SH-SY5Y (cell line): ENCODE data around the gene MEIS1.
A peak's percentile ranks its signal among the peaks of the same experiment; 100 is the strongest.

Experiments
- GATA2 ChIP-seq: IDR thresholded peaks from 2 replicates; pipeline ENCODE4 v1.6.1; 2011; ENCODE audit warnings: mild to moderate bottlenecking, low read depth, low read length
- GATA3 ChIP-seq: IDR thresholded peaks from 2 replicates; pipeline ENCODE4 v1.6.1; 2011; ENCODE audit warnings: low read depth, mild to moderate bottlenecking, low read length, moderate library complexity

The MEIS1 gene

DNA sequence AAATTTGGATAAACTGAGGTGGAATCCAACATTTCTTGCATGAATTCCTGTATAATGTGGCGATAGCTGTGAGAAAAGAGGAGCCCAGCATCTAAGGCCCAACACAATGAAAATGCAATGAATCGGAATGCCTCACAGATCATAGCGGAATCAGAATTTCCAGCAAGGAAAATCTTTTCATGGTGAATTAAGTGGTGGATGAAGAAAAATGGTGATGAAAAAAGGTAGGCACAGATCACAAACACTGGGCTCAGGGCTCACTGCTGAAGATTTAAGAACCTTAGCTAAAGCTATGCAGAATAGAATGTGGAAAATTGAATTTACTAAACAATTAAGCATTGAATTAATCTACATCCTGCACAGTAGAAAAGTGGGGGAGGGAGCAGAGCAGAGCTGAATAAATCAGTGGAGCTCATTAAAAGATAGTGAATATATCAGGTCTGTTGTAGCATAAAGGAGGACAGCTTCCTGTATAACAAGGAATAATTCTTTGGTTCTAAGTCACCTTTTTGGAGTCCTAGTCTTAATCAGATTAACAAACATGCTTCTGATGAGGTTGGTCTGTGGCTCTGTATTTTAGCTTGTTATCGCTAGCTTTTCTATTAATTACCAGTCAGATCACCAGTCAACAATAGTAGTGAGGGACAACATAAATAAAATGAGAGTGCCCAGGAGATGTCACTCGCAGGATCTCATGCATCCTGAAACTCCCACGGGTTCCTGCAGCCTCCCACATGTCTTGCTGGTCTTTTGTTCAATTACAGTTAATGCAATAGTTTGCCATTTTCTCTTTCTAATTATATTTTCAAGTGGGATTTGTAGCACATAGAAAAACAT is 27.0 kb downstream of the MEIS1 start:
- TF ChIP-seq GATA2 = no peak
- no peak for TF ChIP-seq GATA3

DNA sequence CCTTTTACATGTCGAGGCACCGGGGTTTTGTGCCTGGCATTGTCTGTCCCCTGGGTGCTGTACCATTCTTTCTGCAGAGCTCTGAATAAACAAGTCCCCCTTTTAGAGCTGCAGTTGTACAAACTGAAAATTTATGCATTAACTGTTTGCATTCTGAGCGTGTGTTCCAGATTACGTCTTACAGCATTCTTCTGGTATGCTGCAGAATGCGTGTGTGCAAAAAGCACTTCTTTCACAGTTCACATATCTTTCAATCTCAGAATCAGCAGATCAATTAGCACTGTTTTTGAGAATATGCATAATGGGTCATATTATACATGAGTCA is 27.5 kb downstream of the MEIS1 start:
- TF ChIP-seq GATA2 = no peak
- no peak for TF ChIP-seq GATA3

DNA sequence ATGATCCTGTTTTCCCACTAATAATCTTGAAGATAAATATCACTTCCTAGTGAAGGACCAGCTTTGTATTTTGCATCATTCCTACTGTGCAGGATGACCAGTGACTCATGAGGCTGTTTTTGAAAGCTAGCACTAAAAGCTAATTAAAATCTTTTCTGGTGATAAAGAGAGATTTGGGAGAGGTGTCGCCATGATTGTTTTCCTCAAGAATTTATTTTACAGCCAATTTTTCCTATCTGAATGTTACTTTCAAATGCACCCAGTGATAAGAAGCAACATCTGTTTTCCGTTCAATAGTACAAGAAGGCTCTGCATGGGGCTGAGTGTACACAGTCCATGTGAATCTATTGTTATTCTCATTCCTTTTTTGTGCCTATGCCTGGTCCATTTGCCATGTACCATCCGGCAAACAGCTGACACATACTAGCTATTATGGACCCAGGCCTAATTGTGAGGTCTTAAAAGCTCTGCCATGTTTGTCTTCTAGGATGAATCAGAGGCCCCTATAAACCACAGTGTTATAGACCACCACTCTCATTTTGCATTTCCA is 28.4 kb downstream of the MEIS1 start:
- TF ChIP-seq GATA3 = no peak
- TF ChIP-seq GATA2 = peak; percentile 24; the same call in 1 of the 2 replicates

DNA sequence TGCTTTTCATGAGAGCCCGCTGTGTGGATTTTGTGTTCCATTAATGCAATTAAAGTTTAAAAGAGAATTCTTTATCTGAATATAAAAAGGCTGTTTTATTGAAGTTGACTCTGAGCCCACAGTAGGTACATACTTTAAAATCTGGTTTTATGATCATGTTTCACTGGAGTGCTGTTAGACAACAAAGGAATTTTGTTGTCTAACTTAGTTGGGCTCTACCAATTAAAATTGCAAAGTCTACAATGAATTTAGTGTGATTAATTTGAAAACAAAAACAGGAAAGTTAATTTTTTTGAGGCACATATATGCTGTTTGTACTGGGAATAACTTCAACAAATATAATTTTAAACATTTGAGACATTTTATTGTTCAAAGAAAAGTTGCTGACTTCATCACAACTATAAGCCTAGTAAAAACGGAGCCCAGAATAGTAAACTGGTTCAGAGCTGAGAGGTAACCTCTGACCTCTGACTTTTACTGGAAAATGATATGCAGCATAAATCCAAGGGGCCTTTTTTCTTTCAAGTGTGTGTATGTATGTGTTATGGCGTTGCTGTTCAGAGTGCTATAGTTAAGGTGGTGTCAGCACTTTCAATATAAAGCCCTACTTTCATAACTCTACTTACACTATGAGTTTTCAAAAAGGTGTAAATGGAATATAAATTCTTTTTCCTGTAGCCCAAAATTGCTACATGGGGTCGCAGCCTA is 30.2 kb downstream of the MEIS1 start:
- TF ChIP-seq GATA2 (no peak), GATA3 (no peak)

DNA sequence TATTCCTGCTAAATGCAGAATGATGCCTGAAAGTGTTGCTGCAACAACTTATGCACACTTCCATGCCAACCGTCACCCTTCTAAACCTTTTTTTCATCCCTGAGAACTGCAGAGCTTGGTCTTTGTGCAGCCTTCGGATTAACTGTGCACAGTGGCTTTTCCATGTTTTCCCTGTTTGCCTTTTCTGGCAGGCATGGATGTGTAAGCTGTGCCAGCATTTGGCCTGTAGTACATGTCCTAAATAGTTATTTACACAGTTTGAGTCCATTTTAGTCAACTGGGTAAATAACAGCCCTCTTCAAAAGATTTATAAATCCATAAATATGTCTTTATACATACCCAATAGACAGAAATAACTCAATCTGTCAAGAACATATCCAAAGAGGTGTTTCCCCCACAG is 31.5 kb downstream of the MEIS1 start:
- TF ChIP-seq GATA2 = no peak
- TF ChIP-seq GATA3 = no peak

DNA sequence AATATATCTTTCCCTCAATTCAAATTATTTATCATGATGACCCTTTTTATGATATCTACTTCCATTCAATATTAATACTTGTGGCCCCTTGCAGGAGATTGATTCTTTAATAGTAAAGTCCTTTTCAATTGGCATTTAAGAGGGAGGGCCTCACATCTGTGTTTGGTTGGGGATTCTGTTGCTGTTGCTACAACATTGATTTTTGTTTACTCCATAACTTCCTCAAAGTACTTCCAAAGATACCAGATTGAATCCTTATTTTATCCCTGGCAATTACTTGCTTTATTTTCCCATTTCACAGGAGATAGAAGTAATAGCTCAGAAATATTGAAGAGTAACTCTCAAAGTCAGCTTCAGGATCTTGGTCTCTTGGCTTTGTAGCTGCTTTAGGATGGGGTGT is 32.8 kb downstream of the MEIS1 start:
- no peak for TF ChIP-seq GATA3
- TF ChIP-seq GATA2 = no peak

DNA sequence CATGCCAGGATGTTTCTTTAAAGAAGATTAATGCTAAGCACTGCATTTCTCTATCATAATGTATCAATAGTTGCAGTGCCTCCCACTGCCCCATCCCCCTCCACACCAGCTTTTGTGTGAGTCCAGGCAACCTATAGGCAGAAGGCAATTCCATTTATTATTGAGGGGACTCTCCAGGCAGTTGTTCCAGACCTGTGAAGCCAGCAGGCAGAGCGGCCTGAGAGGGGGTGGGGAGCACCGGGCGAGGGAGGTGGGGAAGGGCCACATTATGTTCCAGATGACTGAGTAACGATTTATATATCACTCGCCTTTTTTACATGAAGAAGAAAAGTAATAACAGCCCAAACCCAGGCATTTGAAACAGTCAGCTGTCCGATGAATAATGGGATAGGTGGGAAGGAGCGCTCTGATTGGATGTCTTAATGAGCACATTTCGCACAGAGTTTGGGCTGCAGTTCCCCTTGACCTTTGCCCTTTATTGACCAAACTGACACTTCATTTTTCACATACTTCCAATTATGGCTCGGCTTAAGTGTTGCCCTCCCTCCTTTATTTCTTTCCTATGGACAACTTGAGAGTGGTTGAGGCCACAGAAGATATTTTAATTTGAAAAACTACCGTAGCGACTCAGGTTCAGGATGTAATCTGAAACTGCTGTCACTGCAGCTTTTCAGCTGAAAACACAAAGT is 34.4 kb downstream of the MEIS1 start:
- no peak for TF ChIP-seq GATA3
- TF ChIP-seq GATA2 = no peak

DNA sequence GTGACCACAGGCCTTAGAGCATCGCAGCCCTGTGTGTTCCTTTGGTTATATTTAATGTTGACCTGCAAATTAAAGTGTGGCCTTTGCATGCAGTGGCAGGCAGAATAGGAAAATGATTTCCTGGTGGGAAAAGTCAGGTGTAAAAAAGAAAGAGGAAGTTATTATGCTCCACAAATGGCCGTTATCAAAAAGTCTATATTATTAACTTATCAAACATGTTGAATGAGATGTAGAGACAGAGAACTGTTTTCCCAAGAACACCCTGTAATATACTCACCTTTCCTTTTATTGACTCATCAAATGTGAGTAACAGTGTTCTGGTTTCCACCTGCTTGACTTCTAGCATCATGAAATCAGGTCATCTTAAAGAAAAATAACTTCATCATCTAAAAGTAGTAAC is 35.3 kb downstream of the MEIS1 start:
- no peak for TF ChIP-seq GATA3
- no peak for TF ChIP-seq GATA2

DNA sequence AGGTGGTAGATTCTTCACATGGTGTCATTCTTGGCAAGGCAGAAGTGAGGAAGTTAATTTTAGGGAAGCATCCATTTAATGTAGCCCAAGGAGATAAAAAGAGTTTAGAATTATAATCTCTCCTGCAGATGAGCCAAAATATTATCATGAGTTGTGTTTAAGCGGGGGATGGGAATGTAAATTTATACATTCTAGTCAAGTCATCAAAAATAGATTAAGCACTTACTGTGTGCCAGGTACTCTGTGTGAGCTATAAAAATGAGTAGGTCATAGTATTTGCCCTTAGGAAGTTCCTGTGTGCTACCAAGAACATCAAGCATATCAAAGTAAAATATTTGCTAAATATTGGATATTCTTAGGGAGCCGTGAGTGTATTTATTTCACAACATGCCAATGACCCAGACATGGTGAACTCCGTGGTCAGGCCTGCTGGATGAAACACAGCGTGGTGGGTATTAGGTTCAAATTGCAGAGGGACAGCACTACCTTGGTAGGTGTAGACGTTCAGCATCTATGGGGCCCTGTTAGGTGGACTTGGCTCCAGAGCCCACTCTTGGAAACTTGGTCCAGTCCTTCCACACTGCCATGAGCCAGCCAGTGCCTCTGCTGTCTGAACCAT is 37.4 kb downstream of the MEIS1 start:
- TF ChIP-seq GATA2 = no peak
- TF ChIP-seq GATA3 = no peak

DNA sequence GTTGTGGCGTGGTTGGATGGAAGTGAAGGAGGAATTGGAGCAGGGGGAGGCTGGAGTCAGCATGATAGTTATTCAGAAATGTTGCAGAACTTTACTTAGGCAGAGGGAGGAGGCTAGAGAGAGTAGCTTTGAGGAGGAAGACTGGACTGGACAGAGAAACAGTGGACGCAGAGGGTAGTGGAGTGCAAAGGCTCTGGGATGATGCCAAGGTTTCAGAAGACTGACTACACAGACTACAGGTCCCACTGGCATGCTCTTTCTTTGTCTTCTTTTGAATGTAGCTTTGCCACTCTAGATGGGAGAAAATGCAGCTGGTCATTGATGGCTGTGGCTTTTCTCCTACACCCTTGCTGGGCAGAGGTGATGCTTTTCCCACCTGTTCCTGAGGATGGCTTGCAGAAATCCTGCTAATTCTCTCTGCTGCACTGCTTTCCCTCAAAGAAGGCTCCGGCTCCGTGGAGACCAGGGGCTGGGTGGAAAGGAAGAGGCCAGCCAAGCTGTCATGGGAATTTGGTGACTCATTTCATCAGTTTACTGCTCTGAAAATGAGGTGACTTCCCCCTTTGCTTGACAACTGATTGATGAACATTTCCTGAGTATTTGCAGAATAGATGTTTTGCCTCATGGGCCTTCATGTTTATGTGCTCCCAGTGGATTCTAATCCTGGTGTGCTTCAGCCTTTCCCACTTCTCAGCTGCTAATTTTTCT is 42.4 kb downstream of the MEIS1 start:
- TF ChIP-seq GATA2 (no peak), GATA3 (no peak)

DNA sequence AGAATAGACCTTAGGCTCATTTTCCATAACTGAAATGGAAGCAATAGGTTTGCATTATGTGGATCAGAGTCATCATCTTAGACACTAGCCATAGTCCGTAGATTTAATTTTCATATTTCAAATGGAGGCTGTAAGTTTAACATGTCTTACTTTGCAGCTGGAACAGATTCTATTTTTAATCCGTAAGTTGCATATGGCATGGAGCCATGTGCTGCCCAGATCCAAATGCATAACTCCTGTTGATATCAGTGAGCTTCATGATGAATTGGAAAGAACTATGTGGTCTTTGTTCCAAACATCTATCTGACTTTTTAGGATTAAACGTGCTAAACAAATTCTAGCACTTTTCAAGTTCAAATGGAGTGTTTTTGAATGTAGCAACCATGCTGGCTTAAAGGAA is 43.4 kb downstream of the MEIS1 start:
- TF ChIP-seq GATA3 (no peak), GATA2 (no peak)

DNA sequence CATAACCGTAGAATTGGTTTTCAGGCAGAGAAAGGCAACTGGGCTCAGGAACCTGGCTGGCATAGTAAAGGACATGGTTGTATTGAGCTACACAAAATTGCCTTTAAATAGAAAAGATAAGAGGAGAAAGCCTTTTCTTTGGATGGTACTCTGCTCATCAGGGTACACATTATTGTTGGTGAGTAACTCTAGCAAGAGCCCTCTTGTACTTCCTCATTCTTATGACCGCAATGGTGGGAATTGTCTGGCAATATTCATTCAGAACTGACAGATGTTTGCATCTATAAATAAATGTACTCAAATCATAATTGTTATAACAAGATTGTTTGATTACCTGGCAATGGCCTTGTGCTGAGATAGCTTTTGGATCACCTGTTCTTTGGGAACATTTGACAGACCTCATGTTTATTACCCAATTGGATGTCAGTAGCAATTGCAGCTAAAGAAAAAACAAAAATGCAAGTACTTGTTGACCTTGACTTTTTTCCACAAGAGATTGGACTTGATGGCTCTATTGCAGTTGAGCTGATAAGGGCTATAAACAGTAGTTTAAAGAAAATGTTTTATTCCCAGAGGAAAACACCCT is 43.9 kb downstream of the MEIS1 start:
- TF ChIP-seq GATA3 (no peak), GATA2 (no peak)

DNA sequence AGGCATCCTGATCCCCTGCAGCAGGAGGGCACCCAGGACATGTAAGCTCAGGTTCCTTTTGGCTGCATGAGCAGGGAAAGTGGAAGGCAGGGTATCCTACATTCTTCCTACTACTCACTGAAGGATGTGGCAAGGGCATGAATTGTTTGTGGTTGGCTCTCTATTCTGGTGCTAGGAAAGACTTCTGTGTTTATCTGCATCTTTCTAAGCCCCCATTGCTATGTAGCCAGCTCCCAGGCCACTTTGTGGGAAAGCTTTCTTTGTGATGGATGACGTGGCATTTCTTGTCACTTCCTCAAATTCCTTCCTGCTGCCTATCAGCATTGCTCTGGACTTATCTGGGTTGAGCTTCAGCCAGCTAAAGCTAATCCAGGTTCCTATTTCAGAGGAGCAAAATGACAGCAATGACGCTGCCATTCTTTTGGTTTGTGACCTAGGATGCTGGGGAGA is 46.2 kb downstream of the MEIS1 start:
- TF ChIP-seq GATA2 (no peak), GATA3 (no peak)

DNA sequence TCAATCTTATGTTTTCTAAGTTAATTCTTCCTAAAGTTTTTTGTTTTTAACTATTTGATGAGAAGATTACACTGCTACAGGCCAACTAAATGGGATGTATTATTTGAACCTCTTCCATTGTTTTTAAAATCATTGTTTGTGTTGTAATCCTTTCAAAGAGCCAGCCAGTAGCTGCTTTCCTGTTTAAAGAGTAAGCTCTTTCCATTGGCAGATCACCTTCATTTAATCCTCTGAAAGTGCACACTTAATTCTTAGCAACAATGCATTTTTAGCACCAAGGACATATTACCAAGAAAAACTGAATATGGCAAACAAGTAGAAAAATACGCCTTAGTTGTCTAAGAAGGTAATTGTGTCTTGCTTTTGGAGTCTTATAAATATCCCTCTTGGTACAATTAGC is 54.0 kb downstream of the MEIS1 start:
- TF ChIP-seq GATA2 (no peak), GATA3 (no peak)
